ENCODE measurements around the gene LDLRAP1.

GRCh38 chr1:25566730-25567341, 23.4 kb downstream of the LDLRAP1 start:
- TF ChIP-seq, protein P1, sequence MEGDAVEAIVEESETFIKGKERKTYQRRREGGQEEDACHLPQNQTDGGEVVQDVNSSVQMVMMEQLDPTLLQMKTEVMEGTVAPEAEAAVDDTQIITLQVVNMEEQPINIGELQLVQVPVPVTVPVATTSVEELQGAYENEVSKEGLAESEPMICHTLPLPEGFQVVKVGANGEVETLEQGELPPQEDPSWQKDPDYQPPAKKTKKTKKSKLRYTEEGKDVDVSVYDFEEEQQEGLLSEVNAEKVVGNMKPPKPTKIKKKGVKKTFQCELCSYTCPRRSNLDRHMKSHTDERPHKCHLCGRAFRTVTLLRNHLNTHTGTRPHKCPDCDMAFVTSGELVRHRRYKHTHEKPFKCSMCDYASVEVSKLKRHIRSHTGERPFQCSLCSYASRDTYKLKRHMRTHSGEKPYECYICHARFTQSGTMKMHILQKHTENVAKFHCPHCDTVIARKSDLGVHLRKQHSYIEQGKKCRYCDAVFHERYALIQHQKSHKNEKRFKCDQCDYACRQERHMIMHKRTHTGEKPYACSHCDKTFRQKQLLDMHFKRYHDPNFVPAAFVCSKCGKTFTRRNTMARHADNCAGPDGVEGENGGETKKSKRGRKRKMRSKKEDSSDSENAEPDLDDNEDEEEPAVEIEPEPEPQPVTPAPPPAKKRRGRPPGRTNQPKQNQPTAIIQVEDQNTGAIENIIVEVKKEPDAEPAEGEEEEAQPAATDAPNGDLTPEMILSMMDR (IDR thresholded peaks at IDR 0.05) = no peak
- TF ChIP-seq EZH2 (IDR thresholded peaks at IDR 0.05; ENCODE audit: borderline replicate concordance, insufficient read depth, low read depth, low read length, poor library complexity, severe bottlenecking) = no peak

Measured in B cell (primary cell).